ENCODE data around the gene PDCD6IP.

The PDCD6IP gene

GRCh38 chr3:33808559-33808958, 10.1 kb downstream of the PDCD6IP start:
- no peak overlapping the region for H3K4me3 ChIP-seq (ENCODE audit: low read depth, low read length)
- in situ Hi-C loops (cut with HindIII; ENCODE audit: low sequenced_read_pairs), result no loop called here
- no peak for DNase-seq (ENCODE audit: low read depth)
- no peak for TF ChIP-seq CTCF (IDR thresholded peaks at IDR 0.05; ENCODE audit: low read depth, low read length, missing control alignments)

GRCh38 chr3:33810545-33810944, 12.1 kb downstream of the PDCD6IP start:
- no peak for DNase-seq (ENCODE audit: low read depth)
- no peak for TF ChIP-seq CTCF (IDR thresholded peaks at IDR 0.05; ENCODE audit: low read depth, low read length, missing control alignments)
- H3K4me3 ChIP-seq (ENCODE audit: low read depth, low read length), result no peak overlapping the region
- in situ Hi-C loops (cut with HindIII; ENCODE audit: low sequenced_read_pairs), result no loop called here

GRCh38 chr3:33821989-33822388, 23.6 kb downstream of the PDCD6IP start:
- H3K4me3 ChIP-seq (ENCODE audit: low read depth, low read length), result no peak overlapping the region
- TF ChIP-seq CTCF (IDR thresholded peaks at IDR 0.05; ENCODE audit: low read depth, low read length, missing control alignments), result no peak
- in situ Hi-C loops (cut with HindIII; ENCODE audit: low sequenced_read_pairs), result no loop called here
- DNase-seq (ENCODE audit: low read depth), result no peak

- no peak overlapping the region for H3K4me3 ChIP-seq (ENCODE audit: low read depth, low read length)
- no peak for TF ChIP-seq CTCF (IDR thresholded peaks at IDR 0.05; ENCODE audit: low read depth, low read length, missing control alignments)
- in situ Hi-C loops (cut with HindIII; ENCODE audit: low sequenced_read_pairs), result no loop called here
- DNase-seq (ENCODE audit: low read depth), result no peak
Observed at GRCh38 chr3:33823821-33824220, 25.4 kb downstream of the PDCD6IP start.

- H3K4me3 ChIP-seq (ENCODE audit: low read depth, low read length), result no peak overlapping the region
- no peak for DNase-seq (ENCODE audit: low read depth)
- in situ Hi-C loops (cut with HindIII; ENCODE audit: low sequenced_read_pairs), result no loop called here
- no peak for TF ChIP-seq CTCF (IDR thresholded peaks at IDR 0.05; ENCODE audit: low read depth, low read length, missing control alignments)
Observed at GRCh38 chr3:33825111-33825510, 26.7 kb downstream of the PDCD6IP start.

GRCh38 chr3:33826206-33826605, 27.8 kb downstream of the PDCD6IP start:
- DNase-seq (ENCODE audit: low read depth), result no peak
- in situ Hi-C loops (cut with HindIII; ENCODE audit: low sequenced_read_pairs), result no loop called here
- H3K4me3 ChIP-seq (ENCODE audit: low read depth, low read length), result no peak overlapping the region
- TF ChIP-seq CTCF (IDR thresholded peaks at IDR 0.05; ENCODE audit: low read depth, low read length, missing control alignments), result no peak

- no peak overlapping the region for H3K4me3 ChIP-seq (ENCODE audit: low read depth, low read length)
- TF ChIP-seq CTCF (IDR thresholded peaks at IDR 0.05; ENCODE audit: low read depth, low read length, missing control alignments), result no peak
- peak; percentile 6 for DNase-seq (ENCODE audit: low read depth)
- in situ Hi-C loops (cut with HindIII; ENCODE audit: low sequenced_read_pairs), result no loop called here
Observed at GRCh38 chr3:33826688-33827087, 28.3 kb downstream of the PDCD6IP start.
